CD4-positive, alpha-beta T cell treated with Interleukin-6 at 100 ng/mL for 8 hours (primary cell): Measurements from ENCODE around the gene THEMIS.
"Not testable (repeated sequence)": the region's sequence is repeated elsewhere in the genome, so short reads cannot be mapped to it uniquely, and the experiment has no call there.

Source experiments
- DNase-seq: peaks from one replicate; pipeline ENCODE4 v3.0.0-alpha.2; 2020; ENCODE audit warnings: mixed read lengths, low spot score

Gene THEMIS

GRCh38 chr6:127725821-127726220 lies 175.0 kb downstream of the THEMIS start:
- no peak for DNase-seq

DNA sequence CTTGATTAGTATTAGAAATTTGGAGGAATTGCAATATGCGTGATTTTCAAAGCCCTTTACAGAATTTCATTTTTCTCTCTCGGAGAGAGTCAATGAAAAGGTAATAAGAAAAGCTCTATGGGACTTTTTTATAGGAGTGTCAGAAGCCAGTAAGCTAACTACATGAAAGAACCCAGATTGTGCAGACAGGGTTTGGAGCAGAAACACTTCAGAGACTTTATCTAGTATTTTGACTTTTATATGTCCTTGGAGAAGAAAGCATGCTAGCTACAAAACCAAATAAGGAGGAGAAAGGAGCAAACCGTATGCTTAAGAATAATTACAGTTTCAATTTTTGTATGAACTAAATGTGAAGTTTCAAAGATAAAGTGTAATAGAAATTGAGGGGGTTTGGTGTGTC lies 182.2 kb downstream of the THEMIS start:
- no peak for DNase-seq

- no peak for DNase-seq
Observed at GRCh38 chr6:127717384-127717783, 183.5 kb downstream of the THEMIS start.

- no peak for DNase-seq
Observed at GRCh38 chr6:127716465-127716864, 184.4 kb downstream of the THEMIS start.

GRCh38 chr6:127710668-127711067 lies 190.2 kb downstream of the THEMIS start:
- DNase-seq = no peak

DNA sequence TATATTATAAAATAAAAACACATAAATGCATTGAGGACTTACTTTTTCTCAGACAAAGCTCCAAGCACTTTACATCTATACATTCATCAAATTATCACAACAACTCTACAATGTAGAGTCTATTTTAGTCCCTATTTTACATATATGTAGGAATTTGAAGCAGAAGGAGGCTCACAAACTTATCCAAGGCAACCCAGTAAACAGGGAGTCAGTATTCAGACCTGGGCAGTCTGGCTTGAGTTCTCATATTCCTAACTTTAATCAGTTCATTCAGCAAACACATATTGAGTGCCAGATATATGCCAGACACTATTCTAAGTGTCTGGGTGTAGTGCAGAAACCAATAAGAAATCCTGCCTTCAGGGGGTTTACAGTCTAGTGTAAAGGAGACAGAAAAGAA lies 194.6 kb downstream of the THEMIS start:
- DNase-seq = no peak

DNA sequence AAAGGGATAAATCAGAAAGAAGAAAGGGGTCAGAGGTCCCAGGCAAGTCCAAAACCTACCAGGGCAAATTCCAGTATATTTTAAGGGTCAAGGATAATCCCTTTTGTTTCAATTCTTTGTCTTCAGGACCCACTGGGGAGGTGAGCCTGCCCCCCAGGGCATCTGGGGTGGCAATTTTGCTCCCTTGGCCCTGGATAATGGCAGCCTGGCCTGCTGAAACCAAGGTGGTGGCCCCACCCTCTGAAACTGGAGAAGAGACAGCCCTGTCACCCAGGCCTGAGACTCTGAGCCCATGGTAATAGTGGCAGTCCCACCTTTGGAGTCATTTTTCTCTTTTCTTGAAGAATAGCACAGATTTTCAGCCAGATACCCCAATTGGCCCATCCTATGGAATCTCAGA lies 205.8 kb downstream of the THEMIS start:
- DNase-seq = no peak

- DNase-seq = no peak
Observed at GRCh38 chr6:127691146-127691545, 209.7 kb downstream of the THEMIS start.

GRCh38 chr6:127690588-127690987 lies 210.3 kb downstream of the THEMIS start:
- no peak for DNase-seq

- DNase-seq = no peak
Observed at GRCh38 chr6:127690092-127690491, 210.8 kb downstream of the THEMIS start.

DNA sequence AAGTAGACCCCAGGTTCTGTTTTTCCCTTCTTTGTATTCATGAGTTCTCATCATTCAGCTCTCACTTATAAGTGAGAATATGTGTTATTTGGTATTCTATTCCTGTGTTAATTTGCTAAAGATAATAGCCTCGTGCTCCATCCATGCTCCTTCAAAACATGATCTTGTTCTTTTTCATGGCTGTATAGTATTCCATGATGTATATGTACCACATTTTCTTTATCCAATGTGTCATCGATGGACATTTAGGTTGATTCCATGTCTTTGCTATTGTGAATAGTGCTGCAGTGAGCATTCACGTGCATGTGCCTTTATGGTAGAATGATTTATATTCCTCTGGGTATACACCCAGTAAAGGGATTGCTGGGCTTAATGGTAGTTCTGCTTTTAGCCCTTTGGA lies 213.4 kb downstream of the THEMIS start:
- not testable (repeated sequence) for DNase-seq

DNA sequence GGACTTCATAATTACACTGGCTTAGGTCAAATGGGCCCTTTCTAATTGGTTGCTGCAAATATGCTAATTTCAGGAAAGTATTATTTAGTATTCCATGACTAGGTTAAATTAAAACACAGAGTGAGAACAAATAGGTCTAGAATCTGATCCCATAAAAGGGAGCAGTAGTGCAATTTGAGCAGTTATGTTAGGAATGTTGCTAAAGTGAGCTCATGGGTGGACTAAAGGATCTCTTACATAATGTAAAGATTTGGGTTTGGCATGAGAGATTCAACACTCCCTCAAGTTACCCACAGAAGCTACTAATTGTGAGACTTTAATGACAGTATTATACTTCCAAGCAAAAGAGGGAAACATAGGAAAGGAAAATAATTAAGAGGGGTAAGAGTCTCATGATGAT lies 214.8 kb downstream of the THEMIS start:
- no peak for DNase-seq

GRCh38 chr6:127684501-127684900 lies 216.4 kb downstream of the THEMIS start:
- no peak for DNase-seq
